Measurements from ENCODE around the gene QTRT2.

Gene QTRT2

DNA sequence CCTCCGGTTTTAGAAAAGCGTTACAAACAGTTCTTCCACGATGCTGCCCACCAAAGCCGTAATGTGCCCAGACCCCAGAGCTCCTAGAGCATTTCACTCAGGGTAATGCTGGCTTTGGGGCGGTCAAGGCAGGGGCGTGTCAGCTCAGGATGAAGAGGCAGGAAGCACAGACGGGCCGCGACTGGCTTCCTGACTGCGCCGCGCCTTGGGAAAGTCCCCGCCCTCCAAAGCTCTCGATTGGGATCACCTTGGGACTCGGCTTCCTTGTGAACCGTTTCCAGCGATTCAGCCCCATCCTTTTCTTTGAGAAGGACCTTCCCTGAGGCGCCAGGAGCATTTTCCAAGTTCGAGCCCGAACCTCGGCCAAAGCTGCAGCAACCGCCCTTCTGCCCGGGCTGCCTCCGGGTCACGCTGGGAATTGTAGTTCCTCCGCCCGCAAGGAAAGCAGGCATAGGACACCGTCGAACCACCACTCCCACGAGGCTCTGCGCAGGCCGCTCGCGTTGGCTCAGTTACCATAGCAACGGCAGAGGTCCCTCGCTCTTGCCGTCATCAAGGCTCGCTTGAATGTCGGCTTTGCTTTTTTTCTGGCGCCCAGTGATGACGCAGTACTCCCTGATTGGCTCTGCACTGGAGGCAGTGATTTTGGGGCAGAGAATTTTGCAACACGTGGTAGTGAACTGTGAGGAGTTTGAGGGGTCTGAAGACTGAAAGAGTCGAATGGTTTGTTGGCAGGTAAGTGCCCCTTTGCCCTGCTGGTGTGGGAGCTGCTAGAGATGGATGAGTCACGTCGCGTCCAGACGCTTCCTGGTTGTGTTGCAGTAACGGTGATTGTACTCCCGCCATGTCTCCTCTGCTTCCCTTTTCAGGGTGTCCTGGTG lies at the start of gene QTRT2, which contains the start of gene CCDC191:
QTRT2 (plus strand) TSS at position 608 of the 881 bp plus-strand sequence. CDS start 8,521 bp downstream, outside the sequence.
CCDC191 (minus strand) TSS at position 397 of the 881 bp plus-strand sequence; CDS start at position 337, 60 bp downstream.
- peaks cover 32% of the 10 kb centered on the region for H3K4me1 ChIP-seq (ENCODE audit: insufficient read depth, low read length, poor library complexity, severe bottlenecking)
- H3K4me2 ChIP-seq (ENCODE audit: low read depth, low read length, poor library complexity, severe bottlenecking) = peak within 1 kb of the TSS; percentile 93
- no peaks in the 10 kb centered on the region for H3K27me3 ChIP-seq (ENCODE audit: insufficient read depth, low read length, poor library complexity, severe bottlenecking)
- no peak for TF ChIP-seq EZH2phosphoT487 (IDR thresholded peaks at IDR 0.05; ENCODE audit: borderline replicate concordance)
- TF ChIP-seq, protein P1, sequence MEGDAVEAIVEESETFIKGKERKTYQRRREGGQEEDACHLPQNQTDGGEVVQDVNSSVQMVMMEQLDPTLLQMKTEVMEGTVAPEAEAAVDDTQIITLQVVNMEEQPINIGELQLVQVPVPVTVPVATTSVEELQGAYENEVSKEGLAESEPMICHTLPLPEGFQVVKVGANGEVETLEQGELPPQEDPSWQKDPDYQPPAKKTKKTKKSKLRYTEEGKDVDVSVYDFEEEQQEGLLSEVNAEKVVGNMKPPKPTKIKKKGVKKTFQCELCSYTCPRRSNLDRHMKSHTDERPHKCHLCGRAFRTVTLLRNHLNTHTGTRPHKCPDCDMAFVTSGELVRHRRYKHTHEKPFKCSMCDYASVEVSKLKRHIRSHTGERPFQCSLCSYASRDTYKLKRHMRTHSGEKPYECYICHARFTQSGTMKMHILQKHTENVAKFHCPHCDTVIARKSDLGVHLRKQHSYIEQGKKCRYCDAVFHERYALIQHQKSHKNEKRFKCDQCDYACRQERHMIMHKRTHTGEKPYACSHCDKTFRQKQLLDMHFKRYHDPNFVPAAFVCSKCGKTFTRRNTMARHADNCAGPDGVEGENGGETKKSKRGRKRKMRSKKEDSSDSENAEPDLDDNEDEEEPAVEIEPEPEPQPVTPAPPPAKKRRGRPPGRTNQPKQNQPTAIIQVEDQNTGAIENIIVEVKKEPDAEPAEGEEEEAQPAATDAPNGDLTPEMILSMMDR (conservative IDR thresholded peaks at IDR 0.05; ENCODE audit: low read length) = no peak
- H2AFZ ChIP-seq (ENCODE audit: low read length) = peak within 1 kb of the TSS; percentile 92
- H3K9me3 ChIP-seq (ENCODE audit: insufficient read depth, low read depth, low read length) = no peaks in the 10 kb centered on the region
- no peaks in the 10 kb centered on the region for H3F3A ChIP-seq (ENCODE audit: low read depth)
- peak within 1 kb of the TSS; percentile 85 for H3K4me3 ChIP-seq (ENCODE audit: low read length, poor library complexity, severe bottlenecking)
- H3K79me2 ChIP-seq (ENCODE audit: insufficient read depth, low read length) = peaks cover 43% of the 10 kb centered on the region
- peak within 1 kb of the TSS; percentile 70 for H3K9ac ChIP-seq (ENCODE audit: low read depth, low read length, poor library complexity, severe bottlenecking)
- H3K9me2 ChIP-seq (replicated peaks; ENCODE audit: low read depth, low read length) = no peaks in the 10 kb centered on the region
- no peaks in the 10 kb centered on the region for H3K36me3 ChIP-seq (ENCODE audit: insufficient read depth, low read length)
- H4K20me1 ChIP-seq (ENCODE audit: insufficient read depth, low read length, poor library complexity, severe bottlenecking) = no peaks in the 10 kb centered on the region

DNA sequence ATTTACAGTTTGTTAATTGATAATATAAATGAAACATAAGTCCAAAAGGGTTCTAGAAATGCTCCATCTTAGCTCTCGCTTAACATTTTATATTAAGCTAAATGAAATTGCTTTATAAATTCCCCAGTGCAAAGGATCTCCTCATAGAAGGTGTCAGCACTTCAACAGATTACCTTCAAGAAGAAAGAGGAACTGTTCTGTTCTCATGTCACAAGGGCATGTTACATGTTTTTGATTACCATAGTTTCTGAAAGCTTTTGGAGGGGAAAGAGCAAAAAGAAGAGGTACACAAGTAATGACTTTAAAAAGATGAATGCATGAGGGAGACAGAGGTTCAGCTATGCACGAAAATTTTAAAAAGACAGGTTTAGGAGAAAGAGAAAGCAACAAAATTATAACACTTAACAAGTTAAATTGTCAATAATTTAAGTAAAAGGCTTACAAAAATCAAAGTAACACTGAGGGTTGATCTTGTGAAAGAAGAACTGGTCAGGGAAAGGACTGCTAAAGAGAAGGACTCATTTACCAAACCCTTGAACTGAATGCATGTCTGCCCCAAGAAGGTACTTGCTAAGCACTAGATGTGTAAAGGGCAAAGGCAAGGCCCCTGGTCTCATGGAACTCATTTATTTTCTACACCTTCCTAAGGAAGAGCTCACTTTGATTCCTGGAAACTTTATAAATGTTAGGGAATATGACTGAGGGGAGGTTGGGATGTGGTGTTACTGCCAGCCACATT lies 45.3 kb upstream of the QTRT2 start:
- Histone ChIP-seq H2AFZ (ENCODE audit: low read length) (no peak overlapping the region), H3F3A (ENCODE audit: low read depth) (no peaks in the 10 kb centered on the region), H3K9me3 (ENCODE audit: insufficient read depth, low read depth, low read length) (no peaks in the 10 kb centered on the region), H3K9me2 (replicated peaks; ENCODE audit: low read depth, low read length) (no peaks in the 10 kb centered on the region), H3K4me1 (ENCODE audit: insufficient read depth, low read length, poor library complexity, severe bottlenecking) (no peaks in the 10 kb centered on the region), H3K27me3 (ENCODE audit: insufficient read depth, low read length, poor library complexity, severe bottlenecking) (no peaks in the 10 kb centered on the region), H3K4me3 (ENCODE audit: low read length, poor library complexity, severe bottlenecking) (no peak overlapping the region), H3K79me2 (ENCODE audit: insufficient read depth, low read length) (no peaks in the 10 kb centered on the region), H3K36me3 (ENCODE audit: insufficient read depth, low read length) (no peaks in the 10 kb centered on the region), H4K20me1 (ENCODE audit: insufficient read depth, low read length, poor library complexity, severe bottlenecking) (no peaks in the 10 kb centered on the region), H3K4me2 (ENCODE audit: low read depth, low read length, poor library complexity, severe bottlenecking) (no peak overlapping the region), H3K9ac (ENCODE audit: low read depth, low read length, poor library complexity, severe bottlenecking) (no peak overlapping the region)
- TF ChIP-seq EZH2phosphoT487 (IDR thresholded peaks at IDR 0.05; ENCODE audit: borderline replicate concordance) = no peak
- TF ChIP-seq, protein P1 (conservative IDR thresholded peaks at IDR 0.05; ENCODE audit: low read length) = no peak

DNA sequence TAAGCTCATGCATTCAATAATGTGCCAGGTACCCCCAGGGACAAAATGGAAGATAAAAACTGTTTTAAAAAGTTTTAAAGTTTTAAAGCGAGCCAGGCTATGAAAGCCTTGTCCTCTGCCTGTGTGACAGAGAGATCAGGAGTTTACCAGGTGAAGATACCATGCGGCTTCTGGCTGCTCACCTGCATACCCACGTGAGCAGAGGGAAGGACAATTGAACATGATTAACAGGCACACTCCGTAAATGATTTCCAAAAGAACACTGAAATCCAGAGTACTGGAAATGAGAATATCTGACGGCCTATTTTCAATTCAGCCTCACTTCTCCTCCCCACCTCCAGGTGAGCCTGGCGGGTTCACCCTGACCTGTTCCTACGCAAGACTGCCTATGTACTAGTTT lies 42.3 kb upstream of the QTRT2 start:
- Histone ChIP-seq H3K36me3 (ENCODE audit: insufficient read depth, low read length) (no peaks in the 10 kb centered on the region), H3F3A (ENCODE audit: low read depth) (no peaks in the 10 kb centered on the region), H3K4me1 (ENCODE audit: insufficient read depth, low read length, poor library complexity, severe bottlenecking) (no peaks in the 10 kb centered on the region), H3K79me2 (ENCODE audit: insufficient read depth, low read length) (no peaks in the 10 kb centered on the region), H4K20me1 (ENCODE audit: insufficient read depth, low read length, poor library complexity, severe bottlenecking) (no peaks in the 10 kb centered on the region), H2AFZ (ENCODE audit: low read length) (no peak overlapping the region), H3K9ac (ENCODE audit: low read depth, low read length, poor library complexity, severe bottlenecking) (no peak overlapping the region), H3K9me3 (ENCODE audit: insufficient read depth, low read depth, low read length) (no peaks in the 10 kb centered on the region), H3K9me2 (replicated peaks; ENCODE audit: low read depth, low read length) (no peaks in the 10 kb centered on the region), H3K27me3 (ENCODE audit: insufficient read depth, low read length, poor library complexity, severe bottlenecking) (no peaks in the 10 kb centered on the region), H3K4me3 (ENCODE audit: low read length, poor library complexity, severe bottlenecking) (no peak overlapping the region), H3K4me2 (ENCODE audit: low read depth, low read length, poor library complexity, severe bottlenecking) (no peak overlapping the region)
- no peak for TF ChIP-seq EZH2phosphoT487 (IDR thresholded peaks at IDR 0.05; ENCODE audit: borderline replicate concordance)
- TF ChIP-seq, protein P1 (conservative IDR thresholded peaks at IDR 0.05; ENCODE audit: low read length) = no peak
